GM12891 (cell line): Measurements from ENCODE around the gene PCDHGA7.
"Not testable (repeated sequence)": the region's sequence is repeated elsewhere in the genome, so short reads cannot be mapped to it uniquely, and the experiment has no call there.

Experiments
- PAX5 ChIP-seq: IDR thresholded peaks from 2 replicates; pipeline ENCODE4 v1.6.1; 2011; ENCODE audit warnings: low read length, moderate library complexity, mild to moderate bottlenecking; ENCODE audit not compliant: insufficient read depth, severe bottlenecking
- POLR2A ChIP-seq: IDR thresholded peaks from 2 replicates; pipeline ENCODE4 v1.6.1; 2011; ENCODE audit warnings: low read depth, low read length, control low read depth
- POLR2AphosphoS5 ChIP-seq: IDR thresholded peaks from 2 replicates; pipeline ENCODE4 v1.6.1; 2011; ENCODE audit warnings: low read depth, low read length, control low read depth
- POU2F2 ChIP-seq: IDR thresholded peaks from 2 replicates; pipeline ENCODE4 v1.6.1; 2011; ENCODE audit warnings: low read depth, mild to moderate bottlenecking, control low read depth, low read length, moderate library complexity
- SPI1 ChIP-seq: IDR thresholded peaks from 2 replicates; pipeline ENCODE4 v1.6.1; 2011; ENCODE audit warnings: low read depth, low read length, control low read depth
- TAF1 ChIP-seq: IDR thresholded peaks from 2 replicates; pipeline ENCODE4 v1.6.1; 2011; ENCODE audit warnings: low read depth, low read length, control low read depth

GRCh38 chr5:141432308-141432707, 49.8 kb downstream of the PCDHGA7 start:
- not testable (repeated sequence) for TF ChIP-seq POLR2A, POLR2AphosphoS5, TAF1, SPI1, PAX5, POU2F2
